Brain microvascular endothelial cell (primary cell): Measurements from ENCODE around the gene TMC8.
A peak's percentile ranks its signal among the peaks of the same experiment; 100 is the strongest.

ENCODE experiments used
- DNase-seq: peaks from one replicate; pipeline ENCODE4 v3.0.0-alpha.2; 2020
- H3K27ac ChIP-seq: fragments of 250-450 bp; sonication (Bioruptor Pico); 2 replicates; pipeline ENCODE4 v1.5.1; 2020; ENCODE audit warnings: mild to moderate bottlenecking, moderate library complexity
- H3K27me3 ChIP-seq: fragments of 250-450 bp; sonication (Bioruptor Pico); replicated peaks from 2 replicates; pipeline ENCODE4 v1.5.1; 2020; ENCODE audit warnings: mild to moderate bottlenecking
- H3K36me3 ChIP-seq: fragments of 250-450 bp; sonication (Bioruptor Pico); replicated peaks from 2 replicates; pipeline ENCODE4 v1.5.1; 2020; ENCODE audit warnings: mild to moderate bottlenecking
- H3K4me3 ChIP-seq: 2 replicates; pipeline ENCODE4 v1.5.1; 2011; ENCODE audit warnings: low read depth, mild to moderate bottlenecking, control low read depth, low read length, moderate library complexity
- in situ Hi-C: cut with HindIII; loops from 2 replicates; pipeline ENCODE4 v1.10.0; 2017; ENCODE audit warnings: low sequenced_read_pairs, low pct_ligation_motif_present
- TF ChIP-seq, protein P1 (sequence below): IDR thresholded peaks from 2 replicates; pipeline ENCODE4 v1.5.1; 2011; ENCODE audit warnings: low read depth, mild to moderate bottlenecking, moderate library complexity, low read length, control low read depth, inconsistent platforms; ENCODE audit errors: missing control alignments

TMC8 gene

DNA sequence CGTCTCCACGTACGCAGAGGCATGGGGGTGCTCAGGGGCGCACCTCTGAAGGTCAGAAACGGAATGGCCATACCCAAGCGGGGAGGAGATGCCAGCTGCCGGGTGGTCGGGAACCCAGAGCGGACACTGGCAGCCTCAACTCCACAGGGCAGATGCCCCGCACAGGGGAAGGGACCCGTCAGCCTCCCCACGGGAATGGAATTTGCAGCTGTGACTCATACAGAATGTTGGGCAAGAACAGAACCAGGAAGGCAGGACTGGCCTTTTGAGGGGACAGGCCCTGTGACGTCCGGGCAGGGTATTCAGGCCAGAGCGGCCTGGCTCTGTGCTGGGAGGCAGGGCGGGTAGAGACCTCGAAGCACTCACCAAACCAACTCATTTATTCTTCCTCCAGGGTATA is 48.8 kb downstream of the TMC8 start:
- DNase-seq: peak; percentile 64
- Histone ChIP-seq H3K36me3 (no peaks in the 10 kb centered on the region), H3K4me3 (no peak overlapping the region), H3K27ac (peak overlapping the region; percentile 17), H3K27me3 (no peaks in the 10 kb centered on the region)
- TF ChIP-seq, protein P1, sequence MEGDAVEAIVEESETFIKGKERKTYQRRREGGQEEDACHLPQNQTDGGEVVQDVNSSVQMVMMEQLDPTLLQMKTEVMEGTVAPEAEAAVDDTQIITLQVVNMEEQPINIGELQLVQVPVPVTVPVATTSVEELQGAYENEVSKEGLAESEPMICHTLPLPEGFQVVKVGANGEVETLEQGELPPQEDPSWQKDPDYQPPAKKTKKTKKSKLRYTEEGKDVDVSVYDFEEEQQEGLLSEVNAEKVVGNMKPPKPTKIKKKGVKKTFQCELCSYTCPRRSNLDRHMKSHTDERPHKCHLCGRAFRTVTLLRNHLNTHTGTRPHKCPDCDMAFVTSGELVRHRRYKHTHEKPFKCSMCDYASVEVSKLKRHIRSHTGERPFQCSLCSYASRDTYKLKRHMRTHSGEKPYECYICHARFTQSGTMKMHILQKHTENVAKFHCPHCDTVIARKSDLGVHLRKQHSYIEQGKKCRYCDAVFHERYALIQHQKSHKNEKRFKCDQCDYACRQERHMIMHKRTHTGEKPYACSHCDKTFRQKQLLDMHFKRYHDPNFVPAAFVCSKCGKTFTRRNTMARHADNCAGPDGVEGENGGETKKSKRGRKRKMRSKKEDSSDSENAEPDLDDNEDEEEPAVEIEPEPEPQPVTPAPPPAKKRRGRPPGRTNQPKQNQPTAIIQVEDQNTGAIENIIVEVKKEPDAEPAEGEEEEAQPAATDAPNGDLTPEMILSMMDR: no peak
- in situ Hi-C loops: no loop called here

DNA sequence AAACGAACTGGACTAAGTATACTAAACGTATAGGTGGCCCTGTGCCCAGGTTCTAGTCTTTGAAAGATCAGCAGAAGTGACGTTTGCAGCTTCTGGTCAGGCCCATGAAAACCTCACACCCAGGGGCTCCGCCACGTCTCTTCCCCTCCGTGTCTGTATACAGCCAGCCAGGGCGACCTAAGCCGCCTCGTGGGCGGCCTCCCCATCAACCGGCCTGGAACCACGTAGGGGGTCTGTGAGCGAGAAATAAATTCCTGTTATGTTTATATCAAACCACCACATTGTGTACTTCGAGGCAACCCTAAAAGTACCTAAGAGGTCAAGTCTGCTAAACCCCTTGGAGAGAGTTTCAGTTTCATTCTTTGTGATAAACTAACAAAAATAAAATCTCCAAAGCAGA is 49.5 kb downstream of the TMC8 start:
- in situ Hi-C loops: no loop called here
- DNase-seq: no peak
- no peaks in the 10 kb centered on the region for H3K36me3 ChIP-seq
- no peak overlapping the region for H3K27ac ChIP-seq
- no peaks in the 10 kb centered on the region for H3K27me3 ChIP-seq
- no peak overlapping the region for H3K4me3 ChIP-seq
- TF ChIP-seq, protein P1: no peak

DNA sequence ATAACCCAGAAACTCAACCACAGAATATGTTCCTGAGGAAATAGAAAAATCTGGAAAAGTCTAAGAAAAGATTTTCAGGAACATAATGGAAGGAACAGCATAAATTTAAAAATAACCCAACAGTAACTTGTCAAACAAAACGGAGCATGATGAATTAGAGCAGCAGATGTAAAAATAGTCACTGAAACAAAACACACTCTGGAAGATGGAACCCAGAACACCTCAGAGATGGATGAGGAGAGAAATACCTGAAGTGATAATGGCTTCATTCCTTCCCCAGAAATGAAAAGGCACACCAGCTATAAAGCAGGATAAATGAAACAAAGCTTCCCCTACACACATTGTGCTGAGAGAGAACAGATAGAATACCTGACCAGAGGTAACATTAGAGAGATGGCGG is 49.9 kb downstream of the TMC8 start:
- H3K4me3 ChIP-seq: no peak overlapping the region
- DNase-seq: no peak
- TF ChIP-seq, protein P1: no peak
- no peaks in the 10 kb centered on the region for H3K36me3 ChIP-seq
- H3K27me3 ChIP-seq: no peaks in the 10 kb centered on the region
- in situ Hi-C loops: no loop called here
- no peak overlapping the region for H3K27ac ChIP-seq

DNA sequence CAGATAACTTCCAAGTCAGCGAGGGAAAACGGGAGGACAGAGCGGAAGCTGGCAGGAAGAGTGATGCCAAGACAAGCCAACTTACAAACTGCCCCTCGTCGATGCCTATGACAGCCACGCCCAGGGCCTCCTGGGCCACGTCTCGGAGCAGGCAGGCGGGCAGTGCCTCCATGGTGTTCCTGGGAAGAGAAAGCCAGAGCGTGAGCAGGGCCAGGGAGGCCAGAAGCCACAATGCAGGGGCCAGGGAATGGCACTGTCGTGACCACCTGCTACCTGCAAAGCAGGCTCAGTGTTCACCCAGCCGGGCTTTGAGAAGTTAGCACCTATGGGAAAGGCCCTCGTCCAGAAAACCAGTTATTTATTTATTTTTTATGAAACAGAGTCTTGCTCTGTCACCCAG is 51.9 kb downstream of the TMC8 start:
- no peak for DNase-seq
- in situ Hi-C loops: no loop called here
- Histone ChIP-seq H3K27ac (no peak overlapping the region), H3K4me3 (no peak overlapping the region), H3K36me3 (no peaks in the 10 kb centered on the region), H3K27me3 (no peaks in the 10 kb centered on the region)
- TF ChIP-seq, protein P1: no peak

DNA sequence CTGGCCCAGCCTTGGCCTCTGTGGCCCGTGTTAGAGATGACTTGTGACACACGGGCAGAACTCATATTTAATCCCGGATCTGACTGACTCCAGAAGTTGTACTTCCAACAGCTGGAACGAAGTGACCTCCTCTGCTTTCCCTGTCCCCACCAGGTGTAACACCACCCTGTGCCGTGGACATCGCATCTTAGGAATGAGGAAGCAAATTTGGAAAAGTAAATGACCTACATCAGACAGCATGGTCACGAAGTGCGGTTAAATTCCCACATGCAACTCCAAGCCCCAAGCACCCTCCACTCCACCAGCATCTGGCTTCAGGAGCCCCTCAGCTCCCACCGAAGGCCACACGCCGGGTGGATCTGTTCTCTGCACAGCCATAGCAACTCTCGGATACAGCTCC is 53.3 kb downstream of the TMC8 start:
- TF ChIP-seq, protein P1: no peak
- no peak for DNase-seq
- Histone ChIP-seq H3K4me3 (no peak overlapping the region), H3K36me3 (no peaks in the 10 kb centered on the region), H3K27ac (no peak overlapping the region), H3K27me3 (no peaks in the 10 kb centered on the region)
- in situ Hi-C loops: no loop called here

DNA sequence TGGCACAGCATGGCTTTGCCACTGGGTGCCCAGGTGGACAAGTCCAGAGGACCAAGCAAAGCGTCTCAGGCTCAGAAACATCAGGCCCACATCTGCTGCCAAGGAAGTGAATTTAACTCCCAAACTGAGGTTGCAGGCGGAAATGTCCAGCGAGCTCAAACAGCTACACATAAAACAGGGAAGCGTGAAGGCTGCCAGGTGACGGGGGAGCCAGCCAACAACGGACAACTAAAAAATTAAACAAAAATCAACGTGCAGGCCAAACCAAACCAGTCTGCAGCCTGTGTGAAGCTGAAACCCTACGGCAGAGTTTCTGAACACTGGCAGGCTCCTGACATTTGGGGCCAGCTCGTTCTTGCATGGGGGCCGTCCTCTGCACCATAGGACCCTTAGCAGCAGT is 53.8 kb downstream of the TMC8 start:
- in situ Hi-C loops: no loop called here
- TF ChIP-seq, protein P1: no peak
- no peaks in the 10 kb centered on the region for H3K36me3 ChIP-seq
- DNase-seq: no peak
- no peak overlapping the region for H3K27ac ChIP-seq
- H3K4me3 ChIP-seq: no peak overlapping the region
- no peaks in the 10 kb centered on the region for H3K27me3 ChIP-seq
